Activated CD8-positive, alpha-beta T cell treated with anti-CD3 and anti-CD28 coated beads for 36 hours (primary cell): ENCODE data around the gene TBL3. TPM values are rescaled to one million over a fixed set of nuclear protein-coding genes. Genes with fewer than 3 reads are reported as not detected.
"Not testable (repeated sequence)": the region's sequence is repeated elsewhere in the genome, so short reads cannot be mapped to it uniquely, and the experiment has no call there.

Source experiments
- ATAC-seq: fragments of 200-7000 bp; cut with Tn5 transposase; one replicate; pipeline ENCODE4 v1.10.0; 2021; ENCODE audit warnings: mild to moderate bottlenecking, moderate library complexity
- CTCF ChIA-PET: fragments of 350-600 bp; sonication (Branson Sonifier 250); formaldehyde crosslinking; loops from one replicate; lab custom pipeline; 2021; ENCODE audit warnings: antibody characterized with exemption; lab: Charles Lee
- POLR2A ChIA-PET: fragments of 350-600 bp; sonication (Branson Sonifier 250); formaldehyde crosslinking; loops from one replicate; lab custom pipeline; 2021; ENCODE audit warnings: antibody characterized with exemption; lab: Charles Lee
- DNase-seq: peaks from one replicate; pipeline ENCODE4 v3.0.0-alpha.2; 2020
- H3K27ac Mint-ChIP-seq: one replicate; pipeline ENCODE4 v1.8.0; 2021; ENCODE audit warnings: mild to moderate bottlenecking, mixed read lengths
- H3K27me3 Mint-ChIP-seq: one replicate; pipeline ENCODE4 v1.8.0; 2021; ENCODE audit warnings: mixed read lengths
- H3K36me3 Mint-ChIP-seq: one replicate; pipeline ENCODE4 v1.8.0; 2021; ENCODE audit warnings: low read depth, mixed read lengths
- H3K4me1 Mint-ChIP-seq: one replicate; pipeline ENCODE4 v1.8.0; 2021; ENCODE audit warnings: low read depth, mixed read lengths
- H3K4me3 Mint-ChIP-seq: one replicate; pipeline ENCODE4 v1.8.0; 2021; ENCODE audit warnings: mild to moderate bottlenecking, moderate library complexity, mixed read lengths
- H3K9me3 Mint-ChIP-seq: one replicate; pipeline ENCODE4 v1.8.0; 2021; ENCODE audit warnings: mixed read lengths
- intact Hi-C: fragments of 100-400 bp; cut with micrococcal nuclease; formaldehyde crosslinking; loops from one replicate; pipeline ENCODE4 v1.10.0; 2022
- total RNA-seq, 2 experiments: library from RNA; stranded (reverse); gene quantifications; one replicate each; pipeline ENCODE4 v1.2.3, GENCODE V29; 2021
- TF ChIP-seq, protein P1 (sequence below): fragments of 200-600 bp; IDR thresholded peaks from one replicate; pipeline ENCODE4 v1.8.0; 2022; ENCODE audit warnings: antibody characterized with exemption, mild to moderate bottlenecking

Gene TBL3
- total RNA-seq, 2 experiments from 2014 or later: 54.4 to 56.0 TPM

DNA sequence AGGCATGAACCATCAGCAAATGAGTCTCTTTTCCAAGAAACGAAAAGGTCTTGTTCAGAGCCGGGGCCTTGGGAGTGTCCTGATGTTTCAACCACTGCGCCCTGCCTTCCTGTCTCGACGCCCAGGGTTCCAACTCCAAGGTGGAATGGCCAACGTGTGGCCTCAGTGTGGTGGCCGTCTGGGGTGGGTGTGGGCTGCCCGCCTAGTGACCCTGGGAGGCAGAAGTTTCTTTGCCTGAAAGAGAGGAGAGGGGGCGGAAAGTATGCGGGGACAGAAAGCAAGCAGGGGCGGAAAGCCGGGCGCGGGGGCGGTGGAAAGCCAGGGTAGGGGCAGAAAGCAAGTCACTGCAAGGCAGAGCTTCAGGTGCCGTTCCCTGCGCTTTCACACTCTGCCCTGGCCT, 32.9 kb upstream of the TBL3 start:
- ATAC-seq: no peak
- peaks cover 15% of the 10 kb centered on the region for H3K4me1 Mint-ChIP-seq
- DNase-seq: no peak
- no peak overlapping the region for H3K4me3 Mint-ChIP-seq
- peaks cover 4% of the 10 kb centered on the region for H3K36me3 Mint-ChIP-seq
- H3K27ac Mint-ChIP-seq: no peak overlapping the region
- no peaks in the 10 kb centered on the region for H3K9me3 Mint-ChIP-seq
- POLR2A ChIA-PET: interaction anchor here (9.2 kb wide), 1 partner anchor 24 kb away, joined by 113 read pairs; the partner anchor contains the start of genes NDUFB10, RNF151 and RPS2
- CTCF ChIA-PET: interaction anchor here (2.3 kb wide), 1 partner anchor 12 kb away, joined by 9 read pairs; no protein-coding TSS in a partner anchor
- TF ChIP-seq, protein P1, sequence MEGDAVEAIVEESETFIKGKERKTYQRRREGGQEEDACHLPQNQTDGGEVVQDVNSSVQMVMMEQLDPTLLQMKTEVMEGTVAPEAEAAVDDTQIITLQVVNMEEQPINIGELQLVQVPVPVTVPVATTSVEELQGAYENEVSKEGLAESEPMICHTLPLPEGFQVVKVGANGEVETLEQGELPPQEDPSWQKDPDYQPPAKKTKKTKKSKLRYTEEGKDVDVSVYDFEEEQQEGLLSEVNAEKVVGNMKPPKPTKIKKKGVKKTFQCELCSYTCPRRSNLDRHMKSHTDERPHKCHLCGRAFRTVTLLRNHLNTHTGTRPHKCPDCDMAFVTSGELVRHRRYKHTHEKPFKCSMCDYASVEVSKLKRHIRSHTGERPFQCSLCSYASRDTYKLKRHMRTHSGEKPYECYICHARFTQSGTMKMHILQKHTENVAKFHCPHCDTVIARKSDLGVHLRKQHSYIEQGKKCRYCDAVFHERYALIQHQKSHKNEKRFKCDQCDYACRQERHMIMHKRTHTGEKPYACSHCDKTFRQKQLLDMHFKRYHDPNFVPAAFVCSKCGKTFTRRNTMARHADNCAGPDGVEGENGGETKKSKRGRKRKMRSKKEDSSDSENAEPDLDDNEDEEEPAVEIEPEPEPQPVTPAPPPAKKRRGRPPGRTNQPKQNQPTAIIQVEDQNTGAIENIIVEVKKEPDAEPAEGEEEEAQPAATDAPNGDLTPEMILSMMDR: no peak
- intact Hi-C loops: no loop called here
- H3K27me3 Mint-ChIP-seq: no peaks in the 10 kb centered on the region

DNA sequence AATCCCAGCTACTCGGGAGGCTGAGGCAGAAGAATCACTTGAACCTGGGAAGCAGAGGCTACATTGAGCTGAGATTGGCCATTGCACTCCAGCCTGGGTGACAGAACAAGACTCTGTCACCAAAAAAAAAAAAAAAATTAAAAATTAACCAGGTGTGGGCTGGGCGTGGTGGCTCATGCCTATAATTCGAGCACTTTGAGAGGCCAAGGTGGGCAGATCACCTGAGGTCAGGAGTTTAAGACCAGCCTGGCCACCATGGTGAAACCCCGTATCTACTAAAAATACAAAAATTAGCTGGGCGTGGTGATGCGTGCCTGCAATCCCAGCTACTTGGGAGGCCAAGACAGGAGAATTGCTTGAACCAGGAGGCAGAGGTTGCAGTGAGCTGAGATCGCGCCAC, 32.0 kb upstream of the TBL3 start:
- H3K27ac Mint-ChIP-seq, H3K4me3 Mint-ChIP-seq, intact Hi-C loops, H3K36me3 Mint-ChIP-seq, ATAC-seq, DNase-seq, H3K9me3 Mint-ChIP-seq, H3K27me3 Mint-ChIP-seq: not testable (repeated sequence)
- peaks cover 23% of the 10 kb centered on the region for H3K4me1 Mint-ChIP-seq
- ChIA-PET POLR2A (interaction anchor here (9.2 kb wide), 1 partner anchor 23 kb away, joined by 113 read pairs; the partner anchor contains the start of genes NDUFB10, RNF151 and RPS2), CTCF (interaction anchor here (2.3 to 2.5 kb wide), 2 partner anchors 11 kb away, joined by 9 to 14 read pairs; no protein-coding TSS in a partner anchor)

DNA sequence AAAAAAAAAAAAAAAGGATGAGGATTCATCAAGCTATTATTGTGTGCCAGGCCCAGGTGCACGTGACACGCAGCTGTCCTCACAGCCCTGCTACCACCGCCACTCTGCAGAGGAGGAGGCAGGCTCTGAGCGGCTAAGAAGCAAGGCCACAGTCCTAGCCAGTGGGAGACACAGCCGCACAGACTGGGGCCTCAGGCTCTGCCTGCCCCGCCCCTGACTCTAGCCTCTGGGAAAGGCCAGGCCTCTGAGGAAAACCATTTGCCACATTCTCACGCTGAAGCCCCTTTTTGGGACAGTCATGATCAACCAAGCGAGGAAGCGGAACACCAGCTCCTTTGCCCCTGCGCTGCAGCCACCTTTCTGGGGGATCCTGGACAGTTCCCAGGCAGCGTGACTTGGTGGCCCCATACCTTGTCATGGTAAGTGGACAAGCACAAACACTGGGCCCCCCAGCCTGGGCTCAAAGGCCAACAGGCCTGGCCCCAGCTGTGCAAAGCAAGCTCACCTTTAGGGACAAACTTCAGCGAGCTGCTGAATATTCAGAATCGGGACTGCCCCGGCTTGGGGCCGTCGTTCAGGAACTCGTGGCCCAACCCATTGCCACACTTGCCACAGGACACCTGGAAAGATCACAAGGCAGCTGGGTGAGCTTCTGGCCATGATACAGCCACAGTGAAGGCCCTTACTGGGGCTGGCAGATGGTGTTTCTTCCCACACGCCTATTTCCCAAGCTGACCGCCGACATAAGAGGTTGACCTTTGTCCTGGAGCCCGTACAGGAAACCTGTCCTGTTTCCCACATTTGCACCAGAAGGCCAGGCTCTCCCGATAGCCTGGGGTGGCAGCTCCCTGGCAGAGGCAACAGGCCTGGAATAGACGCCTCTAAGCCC, 31.3 kb upstream of the TBL3 start:
- ChIA-PET CTCF (interaction anchor here (1.0 to 2.5 kb wide), 3 partner anchors 10 to 78 kb away, joined by 3 to 14 read pairs (median 9); no protein-coding TSS in a partner anchor), POLR2A (interaction anchor here (0.9 to 9.2 kb wide), 2 partner anchors 23 to 41 kb away, joined by 3 to 113 read pairs; partner anchors contain the start of genes NDUFB10, NOXO1, RNF151 and RPS2)
- TF ChIP-seq, protein P1: no peak
- no peak for ATAC-seq
- Mint-ChIP-seq H3K4me1 (peaks cover 23% of the 10 kb centered on the region), H3K36me3 (peaks cover 4% of the 10 kb centered on the region), H3K27me3 (no peaks in the 10 kb centered on the region), H3K4me3 (no peak overlapping the region), H3K27ac (no peak overlapping the region), H3K9me3 (no peaks in the 10 kb centered on the region)
- DNase-seq: no peak
- intact Hi-C loops: no loop called here

DNA sequence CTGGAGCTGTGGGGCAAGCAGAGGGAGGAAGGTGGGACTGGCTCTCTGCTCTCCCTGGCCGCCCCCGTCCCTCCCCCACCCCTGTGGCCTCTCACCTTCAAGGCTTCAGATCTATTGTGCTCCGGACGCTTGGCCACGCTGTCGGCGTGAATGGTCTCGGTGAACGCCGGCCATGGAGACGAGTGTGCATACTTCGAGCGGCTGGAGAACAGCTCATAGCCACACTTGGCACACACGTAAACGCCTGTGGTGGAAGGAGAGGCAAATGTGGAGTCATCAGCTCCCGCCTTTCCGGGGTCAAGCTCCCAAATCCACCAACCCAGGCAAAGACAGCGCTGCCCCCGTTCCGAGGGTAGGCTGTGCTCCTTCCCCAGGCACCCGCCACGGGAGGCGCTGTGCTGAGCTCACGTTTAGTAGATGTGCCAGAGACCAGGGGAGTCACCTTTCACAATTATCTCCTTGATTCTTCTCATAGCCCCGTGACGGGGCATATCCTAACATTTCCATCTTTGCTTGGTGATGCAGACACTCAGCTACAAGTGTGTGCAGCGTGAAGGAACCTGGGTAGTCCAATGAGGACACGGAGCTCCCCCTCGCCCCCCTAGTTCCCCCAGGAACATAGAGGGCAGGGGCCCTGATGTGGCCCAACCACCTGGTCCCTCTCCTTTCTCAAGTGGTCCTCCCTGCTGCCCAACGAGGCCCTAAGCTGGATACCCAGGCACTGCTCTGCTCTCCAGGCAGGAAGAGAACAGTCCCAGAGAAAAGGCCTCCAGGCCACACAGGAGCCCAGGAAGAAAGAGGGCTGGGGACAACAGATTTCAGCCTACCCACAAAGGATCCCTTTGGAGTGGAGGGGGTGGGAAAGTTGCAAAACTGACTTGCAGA, 30.4 kb upstream of the TBL3 start:
- peaks cover 4% of the 10 kb centered on the region for H3K36me3 Mint-ChIP-seq
- intact Hi-C loops: no loop called here
- POLR2A ChIA-PET: interaction anchor here (0.9 to 9.2 kb wide), 2 partner anchors 22 to 40 kb away, joined by 3 to 113 read pairs; partner anchors contain the start of genes NDUFB10, NOXO1, RNF151 and RPS2
- H3K27me3 Mint-ChIP-seq: no peaks in the 10 kb centered on the region
- CTCF ChIA-PET: interaction anchor here (1.0 to 2.5 kb wide), 3 partner anchors 10 to 79 kb away, joined by 3 to 14 read pairs (median 9); no protein-coding TSS in a partner anchor
- ATAC-seq (no peak), DNase-seq (no peak)
- H3K4me3 Mint-ChIP-seq: peak overlapping the region; percentile 82
- peaks cover 23% of the 10 kb centered on the region for H3K4me1 Mint-ChIP-seq
- H3K9me3 Mint-ChIP-seq: no peaks in the 10 kb centered on the region
- TF ChIP-seq, protein P1: no peak
- H3K27ac Mint-ChIP-seq: no peak overlapping the region
